H1 (cell line): ENCODE results near the gene ANKH.

Experiments
- CBX8 ChIP-seq: fragments of 300-800, 300-1000 bp; sonication (generic); IDR thresholded peaks from 2 replicates; pipeline ENCODE4 v1.7.1; 2016; ENCODE audit warnings: low read depth, low read length, borderline replicate concordance
- CHD1 ChIP-seq: IDR thresholded peaks from 2 replicates; pipeline ENCODE4 v1.6.1; 2012; ENCODE audit warnings: low read depth, low read length, improper control_type of control experiment
- EZH2 ChIP-seq: fragments of 200-600 bp; sonication (generic); IDR thresholded peaks from 2 replicates; pipeline ENCODE4 v1.7.1; 2012; ENCODE audit warnings: low read depth, mild to moderate bottlenecking, moderate library complexity, low read length, inconsistent platforms; ENCODE audit not compliant: severe bottlenecking
- POLR2A ChIP-seq, 2 experiments: IDR thresholded peaks; 1 replicate in 1 of 2; 2 replicates in 1 of 2; pipeline ENCODE4 v1.6.1; 2011; ENCODE audit warnings: low read depth in 2 of 2, low read length in 2 of 2, mild to moderate bottlenecking in 2 of 2; ENCODE audit errors: control extremely low read depth in 1 of 2
- SP2 ChIP-seq: IDR thresholded peaks from 2 replicates; pipeline ENCODE4 v1.6.1; 2012; ENCODE audit warnings: mild to moderate bottlenecking, low read length, inconsistent platforms
- SRF ChIP-seq: IDR thresholded peaks from 2 replicates; pipeline ENCODE4 v1.6.1; 2011; ENCODE audit warnings: mild to moderate bottlenecking, low read depth, low read length, moderate library complexity
- TF ChIP-seq, protein P1 (sequence below): IDR thresholded peaks from 2 replicates; pipeline ENCODE4 v1.6.1; 2012; ENCODE audit warnings: inconsistent platforms
- TF ChIP-seq, protein P2 (sequence below), 3 experiments: IDR thresholded peaks; 1 replicate in 2 of 3; 2 replicates in 1 of 3; pipeline versions ENCODE4 v1.5.1 to v1.6.1; 2011; ENCODE audit warnings: low read length in 3 of 3, mild to moderate bottlenecking in 3 of 3, inconsistent platforms in 2 of 3, low read depth in 1 of 3, moderate library complexity in 1 of 3; ENCODE audit not compliant: insufficient read depth in 1 of 3; ENCODE audit errors: control extremely low read depth in 1 of 3

DNA sequence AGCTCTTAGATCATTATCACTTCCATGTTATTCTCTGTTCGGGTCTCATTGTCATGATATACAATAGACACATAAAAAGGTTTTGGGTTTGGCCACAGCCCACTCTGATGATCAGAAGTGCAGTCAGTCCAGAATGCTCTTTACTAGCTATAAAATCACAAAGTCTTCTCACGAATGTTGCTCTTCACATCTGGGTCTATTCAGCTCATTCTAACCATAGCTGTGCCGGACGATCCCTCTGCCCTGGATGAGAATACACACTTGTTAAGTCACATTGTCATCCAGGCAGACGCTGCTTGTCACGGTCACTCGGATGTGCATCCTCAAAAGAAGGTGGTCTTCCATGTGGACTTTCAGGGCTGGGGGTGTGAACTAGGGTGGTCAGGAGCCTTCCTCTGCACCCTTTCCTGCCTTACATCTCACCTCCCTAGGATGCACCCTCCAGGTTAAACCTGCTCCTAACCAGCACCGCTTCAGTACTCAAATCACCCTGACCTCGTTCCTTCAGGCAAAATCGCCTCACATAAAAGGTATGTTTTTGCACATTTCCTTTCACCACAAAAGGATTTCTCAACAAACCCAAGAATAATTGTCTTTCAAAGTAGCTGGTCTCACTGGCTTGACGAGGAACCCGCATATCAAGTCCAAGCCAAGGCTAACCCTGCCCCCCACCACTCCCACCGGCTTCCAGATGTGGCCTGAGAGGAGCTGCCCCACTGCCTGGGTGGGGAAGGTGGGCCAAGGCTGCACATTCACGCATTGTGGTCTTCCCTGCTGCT lies 21.9 kb downstream of the ANKH start:
- TF ChIP-seq CBX8 (no peak), SRF (no peak), EZH2 (no peak), POLR2A (IDR thresholded peaks at IDR 0.05; ENCODE audit: control extremely low read depth in 1 of 2, low read depth in 2 of 2, low read length in 2 of 2) (no peak), SP2 (no peak), CHD1 (no peak)
- TF ChIP-seq, protein P1, sequence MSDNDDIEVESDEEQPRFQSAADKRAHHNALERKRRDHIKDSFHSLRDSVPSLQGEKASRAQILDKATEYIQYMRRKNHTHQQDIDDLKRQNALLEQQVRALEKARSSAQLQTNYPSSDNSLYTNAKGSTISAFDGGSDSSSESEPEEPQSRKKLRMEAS = no peak
- TF ChIP-seq, protein P2, sequence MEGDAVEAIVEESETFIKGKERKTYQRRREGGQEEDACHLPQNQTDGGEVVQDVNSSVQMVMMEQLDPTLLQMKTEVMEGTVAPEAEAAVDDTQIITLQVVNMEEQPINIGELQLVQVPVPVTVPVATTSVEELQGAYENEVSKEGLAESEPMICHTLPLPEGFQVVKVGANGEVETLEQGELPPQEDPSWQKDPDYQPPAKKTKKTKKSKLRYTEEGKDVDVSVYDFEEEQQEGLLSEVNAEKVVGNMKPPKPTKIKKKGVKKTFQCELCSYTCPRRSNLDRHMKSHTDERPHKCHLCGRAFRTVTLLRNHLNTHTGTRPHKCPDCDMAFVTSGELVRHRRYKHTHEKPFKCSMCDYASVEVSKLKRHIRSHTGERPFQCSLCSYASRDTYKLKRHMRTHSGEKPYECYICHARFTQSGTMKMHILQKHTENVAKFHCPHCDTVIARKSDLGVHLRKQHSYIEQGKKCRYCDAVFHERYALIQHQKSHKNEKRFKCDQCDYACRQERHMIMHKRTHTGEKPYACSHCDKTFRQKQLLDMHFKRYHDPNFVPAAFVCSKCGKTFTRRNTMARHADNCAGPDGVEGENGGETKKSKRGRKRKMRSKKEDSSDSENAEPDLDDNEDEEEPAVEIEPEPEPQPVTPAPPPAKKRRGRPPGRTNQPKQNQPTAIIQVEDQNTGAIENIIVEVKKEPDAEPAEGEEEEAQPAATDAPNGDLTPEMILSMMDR (IDR thresholded peaks at IDR 0.05; ENCODE audit: control extremely low read depth in 1 of 3, insufficient read depth in 1 of 3, low read depth in 1 of 3, low read length in 3 of 3) = no peak
